ENCODE measurements around the gene SH3RF3. TPM values are rescaled to one million over a fixed set of nuclear protein-coding genes. Genes with fewer than 3 reads are reported as not detected.
A peak's percentile ranks its signal among the peaks of the same experiment; 100 is the strongest.

The SH3RF3 gene
- total and polyA plus RNA-seq, 2 of the 13 experiments (the other 11 are each of a cell fraction or from before 2014, with no cell fraction given): 0.04 TPM; not detected in 1

DNA sequence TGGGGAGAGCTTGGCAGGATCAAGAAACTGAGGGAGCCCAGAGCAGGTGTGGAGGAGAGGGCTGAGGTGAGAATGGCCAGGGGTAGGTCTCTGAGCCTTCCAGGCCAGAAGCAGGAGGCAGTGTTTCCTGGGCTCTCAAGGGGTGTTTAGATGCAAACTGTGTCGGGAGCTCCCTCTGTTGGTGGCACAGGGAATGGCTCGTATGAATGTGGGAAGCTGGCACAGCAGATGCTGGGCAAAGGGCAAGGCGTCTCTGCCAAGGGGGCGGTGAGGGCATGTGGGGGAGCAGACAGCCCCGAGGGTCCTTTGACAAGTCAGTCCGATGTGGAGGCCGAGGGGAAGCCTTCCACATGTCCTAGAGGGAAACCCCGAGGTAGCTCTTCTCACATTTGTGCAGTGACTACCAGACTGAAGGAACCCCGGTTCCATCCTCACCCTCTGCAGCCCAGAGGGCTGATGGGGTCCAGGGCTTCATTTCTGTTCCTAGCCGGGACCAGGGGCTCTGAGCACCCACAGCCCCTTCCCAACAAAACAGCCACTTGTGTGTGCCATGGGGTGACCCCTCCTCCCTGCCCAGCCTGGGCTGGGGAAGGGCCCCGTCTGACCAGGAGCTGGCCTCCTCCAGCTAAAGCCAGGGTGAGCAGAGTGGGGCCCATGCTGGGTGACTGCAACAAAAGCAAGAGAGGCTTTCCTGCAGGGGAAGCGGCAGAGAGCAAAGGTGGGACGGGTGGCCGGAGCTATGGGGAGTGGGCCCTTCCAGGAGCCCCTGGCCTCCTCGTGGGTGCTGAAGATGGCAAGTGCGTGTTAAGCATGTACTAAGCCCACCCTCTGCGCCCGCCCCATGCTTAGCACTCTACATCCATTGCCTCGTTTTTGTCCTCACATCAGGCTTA, 381.4 kb downstream of the SH3RF3 start (continued):
- TF ChIP-seq ELF3 (CRISPR knock-in tag; IDR thresholded peaks at IDR 0.05) (peak; percentile 27; the same call in 1 of the 2 replicates), BCL6 (CRISPR knock-in tag; IDR thresholded peaks at IDR 0.05) (0 out of 2 replicates have a peak, but pooled peaks have one; percentile 19), PHF5A (CRISPR knock-in tag; IDR thresholded peaks at IDR 0.05; ENCODE audit: low read depth, unreplicated experiment) (no peak), ZBTB38 (CRISPR knock-in tag; IDR thresholded peaks at IDR 0.05) (0 out of 2 replicates have a peak, but pooled peaks have one; percentile 28), ZNF563 (CRISPR knock-in tag; IDR thresholded peaks at IDR 0.05) (peak; percentile 20; the same call in 1 of the 2 replicates), ZNF605 (CRISPR knock-in tag; IDR thresholded peaks at IDR 0.05) (peak; percentile 36; the same call in 1 of the 2 replicates), AHR (CRISPR knock-in tag; IDR thresholded peaks at IDR 0.05) (0 out of 2 replicates have a peak, but pooled peaks have one; percentile 22), ZNF598 (CRISPR knock-in tag; IDR thresholded peaks at IDR 0.05; ENCODE audit: borderline replicate concordance) (peak; percentile 64; the same call in 1 of the 2 replicates), CCDC6 (CRISPR knock-in tag; IDR thresholded peaks at IDR 0.05) (no peak), FOXO1 (CRISPR knock-in tag; IDR thresholded peaks at IDR 0.05) (peak; percentile 60; the same call in 1 of the 2 replicates), ZNF430 (CRISPR knock-in tag; IDR thresholded peaks at IDR 0.05) (peak; percentile 26; the same call in 1 of the 2 replicates), SMC3 (IDR thresholded peaks at IDR 0.05; ENCODE audit: low read length) (peak; percentile 93), SALL1 (CRISPR knock-in tag; IDR thresholded peaks at IDR 0.05) (peak; percentile 27; the same call in 1 of the 2 replicates)
- TF ChIP-seq, protein P1, sequence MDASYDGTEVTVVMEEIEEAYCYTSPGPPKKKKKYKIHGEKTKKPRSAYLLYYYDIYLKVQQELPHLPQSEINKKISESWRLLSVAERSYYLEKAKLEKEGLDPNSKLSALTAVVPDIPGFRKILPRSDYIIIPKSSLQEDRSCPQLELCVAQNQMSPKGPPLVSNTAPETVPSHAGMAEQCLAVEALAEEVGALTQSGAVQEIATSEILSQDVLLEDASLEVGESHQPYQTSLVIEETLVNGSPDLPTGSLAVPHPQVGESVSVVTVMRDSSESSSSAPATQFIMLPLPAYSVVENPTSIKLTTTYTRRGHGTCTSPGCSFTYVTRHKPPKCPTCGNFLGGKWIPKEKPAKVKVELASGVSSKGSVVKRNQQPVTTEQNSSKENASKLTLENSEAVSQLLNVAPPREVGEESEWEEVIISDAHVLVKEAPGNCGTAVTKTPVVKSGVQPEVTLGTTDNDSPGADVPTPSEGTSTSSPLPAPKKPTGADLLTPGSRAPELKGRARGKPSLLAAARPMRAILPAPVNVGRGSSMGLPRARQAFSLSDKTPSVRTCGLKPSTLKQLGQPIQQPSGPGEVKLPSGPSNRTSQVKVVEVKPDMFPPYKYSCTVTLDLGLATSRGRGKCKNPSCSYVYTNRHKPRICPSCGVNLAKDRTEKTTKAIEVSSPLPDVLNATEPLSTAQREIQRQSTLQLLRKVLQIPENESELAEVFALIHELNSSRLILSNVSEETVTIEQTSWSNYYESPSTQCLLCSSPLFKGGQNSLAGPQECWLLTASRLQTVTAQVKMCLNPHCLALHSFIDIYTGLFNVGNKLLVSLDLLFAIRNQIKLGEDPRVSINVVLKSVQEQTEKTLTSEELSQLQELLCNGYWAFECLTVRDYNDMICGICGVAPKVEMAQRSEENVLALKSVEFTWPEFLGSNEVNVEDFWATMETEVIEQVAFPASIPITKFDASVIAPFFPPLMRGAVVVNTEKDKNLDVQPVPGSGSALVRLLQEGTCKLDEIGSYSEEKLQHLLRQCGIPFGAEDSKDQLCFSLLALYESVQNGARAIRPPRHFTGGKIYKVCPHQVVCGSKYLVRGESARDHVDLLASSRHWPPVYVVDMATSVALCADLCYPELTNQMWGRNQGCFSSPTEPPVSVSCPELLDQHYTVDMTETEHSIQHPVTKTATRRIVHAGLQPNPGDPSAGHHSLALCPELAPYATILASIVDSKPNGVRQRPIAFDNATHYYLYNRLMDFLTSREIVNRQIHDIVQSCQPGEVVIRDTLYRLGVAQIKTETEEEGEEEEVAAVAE (CRISPR knock-in tag; IDR thresholded peaks at IDR 0.05; ENCODE audit: borderline replicate concordance): no peak
- TF ChIP-seq, protein P2, sequence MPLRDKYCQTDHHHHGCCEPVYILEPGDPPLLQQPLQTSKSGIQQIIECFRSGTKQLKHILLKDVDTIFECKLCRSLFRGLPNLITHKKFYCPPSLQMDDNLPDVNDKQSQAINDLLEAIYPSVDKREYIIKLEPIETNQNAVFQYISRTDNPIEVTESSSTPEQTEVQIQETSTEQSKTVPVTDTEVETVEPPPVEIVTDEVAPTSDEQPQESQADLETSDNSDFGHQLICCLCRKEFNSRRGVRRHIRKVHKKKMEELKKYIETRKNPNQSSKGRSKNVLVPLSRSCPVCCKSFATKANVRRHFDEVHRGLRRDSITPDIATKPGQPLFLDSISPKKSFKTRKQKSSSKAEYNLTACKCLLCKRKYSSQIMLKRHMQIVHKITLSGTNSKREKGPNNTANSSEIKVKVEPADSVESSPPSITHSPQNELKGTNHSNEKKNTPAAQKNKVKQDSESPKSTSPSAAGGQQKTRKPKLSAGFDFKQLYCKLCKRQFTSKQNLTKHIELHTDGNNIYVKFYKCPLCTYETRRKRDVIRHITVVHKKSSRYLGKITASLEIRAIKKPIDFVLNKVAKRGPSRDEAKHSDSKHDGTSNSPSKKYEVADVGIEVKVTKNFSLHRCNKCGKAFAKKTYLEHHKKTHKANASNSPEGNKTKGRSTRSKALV (CRISPR knock-in tag; IDR thresholded peaks at IDR 0.05): peak; percentile 81; the same call in 1 of the 2 replicates
- TF ChIP-seq, protein P3, sequence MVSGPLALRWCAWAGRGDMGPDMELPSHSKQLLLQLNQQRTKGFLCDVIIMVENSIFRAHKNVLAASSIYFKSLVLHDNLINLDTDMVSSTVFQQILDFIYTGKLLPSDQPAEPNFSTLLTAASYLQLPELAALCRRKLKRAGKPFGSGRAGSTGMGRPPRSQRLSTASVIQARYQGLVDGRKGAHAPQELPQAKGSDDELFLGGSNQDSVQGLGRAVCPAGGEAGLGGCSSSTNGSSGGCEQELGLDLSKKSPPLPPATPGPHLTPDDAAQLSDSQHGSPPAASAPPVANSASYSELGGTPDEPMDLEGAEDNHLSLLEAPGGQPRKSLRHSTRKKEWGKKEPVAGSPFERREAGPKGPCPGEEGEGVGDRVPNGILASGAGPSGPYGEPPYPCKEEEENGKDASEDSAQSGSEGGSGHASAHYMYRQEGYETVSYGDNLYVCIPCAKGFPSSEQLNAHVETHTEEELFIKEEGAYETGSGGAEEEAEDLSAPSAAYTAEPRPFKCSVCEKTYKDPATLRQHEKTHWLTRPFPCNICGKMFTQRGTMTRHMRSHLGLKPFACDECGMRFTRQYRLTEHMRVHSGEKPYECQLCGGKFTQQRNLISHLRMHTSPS (CRISPR knock-in tag; IDR thresholded peaks at IDR 0.05; ENCODE audit: low read depth): peak; percentile 82
- TF ChIP-seq, protein P4, sequence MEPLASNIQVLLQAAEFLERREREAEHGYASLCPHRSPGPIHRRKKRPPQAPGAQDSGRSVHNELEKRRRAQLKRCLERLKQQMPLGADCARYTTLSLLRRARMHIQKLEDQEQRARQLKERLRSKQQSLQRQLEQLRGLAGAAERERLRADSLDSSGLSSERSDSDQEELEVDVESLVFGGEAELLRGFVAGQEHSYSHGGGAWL (CRISPR knock-in tag; IDR thresholded peaks at IDR 0.05): peak; percentile 64; the same call in 1 of the 2 replicates
- TF ChIP-seq, protein P5, sequence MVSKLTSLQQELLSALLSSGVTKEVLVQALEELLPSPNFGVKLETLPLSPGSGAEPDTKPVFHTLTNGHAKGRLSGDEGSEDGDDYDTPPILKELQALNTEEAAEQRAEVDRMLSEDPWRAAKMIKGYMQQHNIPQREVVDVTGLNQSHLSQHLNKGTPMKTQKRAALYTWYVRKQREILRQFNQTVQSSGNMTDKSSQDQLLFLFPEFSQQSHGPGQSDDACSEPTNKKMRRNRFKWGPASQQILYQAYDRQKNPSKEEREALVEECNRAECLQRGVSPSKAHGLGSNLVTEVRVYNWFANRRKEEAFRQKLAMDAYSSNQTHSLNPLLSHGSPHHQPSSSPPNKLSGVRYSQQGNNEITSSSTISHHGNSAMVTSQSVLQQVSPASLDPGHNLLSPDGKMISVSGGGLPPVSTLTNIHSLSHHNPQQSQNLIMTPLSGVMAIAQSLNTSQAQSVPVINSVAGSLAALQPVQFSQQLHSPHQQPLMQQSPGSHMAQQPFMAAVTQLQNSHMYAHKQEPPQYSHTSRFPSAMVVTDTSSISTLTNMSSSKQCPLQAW (CRISPR knock-in tag; IDR thresholded peaks at IDR 0.05): 0 out of 2 replicates have a peak, but pooled peaks have one; percentile 23
